Kidney (tissue), 14 donors: ENCODE measurements around the gene SPON1. TPM values are rescaled to one million over a fixed set of nuclear protein-coding genes. Genes with fewer than 3 reads are reported as not detected.

ENCODE experiments used
- DNase-seq, 5 donors: peaks; one replicate each; pipeline ENCODE4 v3.0.0-alpha.2; 2013 to 2020
- FAIRE-seq: peaks from 2 replicates; lab custom pipeline; 2012; peaks lifted over from hg19 to GRCh38; lab: Jason Lieb, UNC
- H3K27ac ChIP-seq, 2 donors: one replicate each; pipeline ENCODE4 v1.7.0; 2013; ENCODE audit warnings: low read depth in 2 of 2, low read length in 2 of 2, inconsistent platforms in 1 of 2
- H3K27me3 ChIP-seq: one replicate; pipeline ENCODE4 v1.7.1; 2013; ENCODE audit warnings: low read length, inconsistent platforms; ENCODE audit not compliant: control insufficient read depth, insufficient read depth
- H3K36me3 ChIP-seq, 3 donors: one replicate each; pipeline versions ENCODE4 v1.7.0 to v1.7.1; 2013; ENCODE audit warnings: low read length in 3 of 3, control low read depth in 1 of 3, inconsistent platforms in 1 of 3; ENCODE audit not compliant: insufficient read depth in 3 of 3, control insufficient read depth in 2 of 3
- H3K4me1 ChIP-seq, 3 donors: one replicate each; pipeline versions ENCODE4 v1.7.0 to v1.7.1; 2013; ENCODE audit warnings: low read length in 3 of 3, inconsistent platforms in 1 of 3, low read depth in 1 of 3; ENCODE audit not compliant: control insufficient read depth in 2 of 3, insufficient read depth in 2 of 3
- H3K4me3 ChIP-seq, 3 donors: one replicate each; pipeline versions ENCODE4 v1.7.0 to v1.8.1; 2013; ENCODE audit warnings: low read length in 3 of 3, control low read depth in 1 of 3, inconsistent platforms in 1 of 3
- H3K9ac ChIP-seq, 3 donors: one replicate each; pipeline versions ENCODE4 v1.7.0 to v1.7.1; 2013; ENCODE audit warnings: low read length in 3 of 3, control low read depth in 1 of 3, inconsistent platforms in 1 of 3
- H3K9me3 ChIP-seq, 3 donors: one replicate each; pipeline versions ENCODE4 v1.7.0 to v1.7.1; 2013; ENCODE audit warnings: low read length in 3 of 3, control low read depth in 1 of 3, inconsistent platforms in 1 of 3; ENCODE audit not compliant: control insufficient read depth in 2 of 3, insufficient read depth in 1 of 3
- CTCF ChIP-seq: IDR thresholded peaks from 3 replicates; pipeline ENCODE4 v1.5.1; 2012; ENCODE audit warnings: mild to moderate bottlenecking, moderate library complexity, borderline replicate concordance; ENCODE audit not compliant: insufficient read depth; ENCODE audit errors: extremely low read depth
- intact Hi-C: fragments of 100-400 bp; cut with DNase I; formaldehyde crosslinking; loops from one replicate; pipeline ENCODE4 v1.11.1; 2022
- polyA plus RNA-seq: library from polyadenylated mRNA; stranded (reverse); fragments of 350-450 nt; fragmentation: Illumina TruSeq; extraction: RNeasy Lipid Tissue Mini Kit (QIAGEN cat#74804); gene quantifications from one replicate; pipeline ENCODE4 v1.2.3, GENCODE V29; 2014; ENCODE audit warnings: low read depth, low replicate concordance; ENCODE audit not compliant: insufficient read depth
- total RNA-seq: library from RNA; stranded (reverse); fragmentation: NEBNext Ultra II Directional; extraction: Animal tissue kit (Norgen Biotek cat#: 25700); gene quantifications from one replicate; pipeline ENCODE4 v1.2.1, GENCODE V29; 2021
- donor health status: control.
- donor health status: control.
- donor health status: control.
- donor health status: control.
- donor health status: control.
- donor health status: DM: yes; HTN: yes; CAD: no.
- donor health status: Normal renal cell carcinoma (clear cell type).

The SPON1 gene
- total and polyA plus RNA-seq, 2 donors from 2014 or later: 3.8 to 77.9 TPM

GRCh38 chr11:14073849-14074476 lies 111.4 kb downstream of the SPON1 start:
- Histone ChIP-seq H3K4me1 (no peaks in the 10 kb centered on the region), H3K27ac (no peak overlapping the region), H3K36me3 (no peaks in the 10 kb centered on the region), H3K9ac (no peak overlapping the region), H3K27me3 (no peaks in the 10 kb centered on the region), H3K4me3 (no peak overlapping the region), H3K9me3 (no peaks in the 10 kb centered on the region)
- FAIRE-seq: no peak
- intact Hi-C loops: no loop called here
- TF ChIP-seq CTCF: no peak
- peak in 1 of 5 donors; percentile 21 for DNase-seq

- no peak for DNase-seq
- Histone ChIP-seq H3K27me3 (no peaks in the 10 kb centered on the region), H3K4me1 (peaks cover 0 to 2% (median 0%) of the 10 kb centered on the region in 3 donors), H3K4me3 (no peak overlapping the region), H3K36me3 (no peaks in the 10 kb centered on the region), H3K9me3 (no peaks in the 10 kb centered on the region), H3K27ac (no peak overlapping the region), H3K9ac (no peak overlapping the region)
- no peak for FAIRE-seq
- intact Hi-C loops: no loop called here
- no peak for TF ChIP-seq CTCF
Observed at GRCh38 chr11:14075118-14076078, 112.9 kb downstream of the SPON1 start.

- no peak for FAIRE-seq
- H3K27ac ChIP-seq: no peak overlapping the region
Observed at GRCh38 chr11:14079011-14079410, 116.5 kb downstream of the SPON1 start.

More at GRCh38 chr11:14079011-14079410, 116.5 kb downstream of the SPON1 start:
- TF ChIP-seq CTCF: no peak
- no peaks in the 10 kb centered on the region for H3K9me3 ChIP-seq
- H3K4me1 ChIP-seq: peaks cover 0 to 2% (median 0%) of the 10 kb centered on the region in 3 donors
- H3K9ac ChIP-seq: no peak overlapping the region
- no peaks in the 10 kb centered on the region for H3K27me3 ChIP-seq
- intact Hi-C loops: no loop called here
- H3K4me3 ChIP-seq: no peak overlapping the region
- DNase-seq: peak in 2 of 5 donors; percentile 18 to 65
- no peaks in the 10 kb centered on the region for H3K36me3 ChIP-seq
